Superior temporal gyrus (tissue), 1 donor: ENCODE data around the gene KRTAP10-5.
"Not testable (repeated sequence)": the region's sequence is repeated elsewhere in the genome, so short reads cannot be mapped to it uniquely, and the experiment has no call there.

Source experiments
- DNase-seq: peaks from one replicate; pipeline ENCODE4 v3.0.0-alpha.2; 2016; ENCODE audit errors: extremely low spot score

KRTAP10-5 gene

DNA sequence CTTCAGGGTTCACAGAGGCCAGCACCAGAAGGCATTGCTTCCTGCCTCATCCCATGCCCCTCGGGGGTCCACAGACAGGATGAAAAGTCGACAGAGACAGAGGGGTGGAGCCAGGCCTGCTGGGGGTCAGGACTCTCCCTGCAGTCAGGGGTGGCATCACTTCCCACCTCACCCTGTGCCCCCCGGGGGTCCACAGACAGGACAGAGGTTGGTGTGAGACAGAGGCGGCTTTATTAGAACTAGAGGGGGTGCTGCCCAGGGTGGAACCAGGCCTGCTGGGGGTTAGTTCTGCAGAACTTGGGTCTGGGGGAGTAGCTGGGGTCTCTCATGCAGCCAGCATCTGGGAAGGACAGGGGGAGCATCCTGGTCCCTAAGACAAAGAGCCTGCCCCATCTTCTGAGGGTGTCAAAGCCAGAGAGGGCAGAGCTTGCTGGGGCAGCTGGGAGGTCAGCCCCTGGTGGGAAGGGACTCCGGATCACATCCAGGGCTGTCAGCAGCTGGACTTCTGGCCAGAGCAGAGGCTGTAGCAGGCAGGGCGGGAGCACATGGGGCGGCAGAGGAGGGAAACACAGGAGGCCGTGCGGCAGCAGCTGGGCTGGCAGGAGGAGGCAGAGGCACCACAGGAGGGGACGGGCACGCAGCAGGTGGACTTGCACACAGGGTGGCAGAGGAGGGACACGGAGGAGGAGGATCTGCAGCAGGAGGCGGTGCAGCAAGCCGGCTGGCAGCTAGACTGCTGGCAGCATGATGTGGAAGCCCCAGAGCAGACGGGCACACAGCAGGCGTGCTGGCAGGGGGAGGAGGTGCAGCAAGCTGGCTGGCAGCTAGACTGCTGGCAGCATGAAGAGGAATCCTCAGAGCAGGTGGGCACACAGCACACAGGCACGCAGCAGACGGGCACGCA is 10.7 kb upstream of the KRTAP10-5 start:
- DNase-seq: not testable (repeated sequence)

DNA sequence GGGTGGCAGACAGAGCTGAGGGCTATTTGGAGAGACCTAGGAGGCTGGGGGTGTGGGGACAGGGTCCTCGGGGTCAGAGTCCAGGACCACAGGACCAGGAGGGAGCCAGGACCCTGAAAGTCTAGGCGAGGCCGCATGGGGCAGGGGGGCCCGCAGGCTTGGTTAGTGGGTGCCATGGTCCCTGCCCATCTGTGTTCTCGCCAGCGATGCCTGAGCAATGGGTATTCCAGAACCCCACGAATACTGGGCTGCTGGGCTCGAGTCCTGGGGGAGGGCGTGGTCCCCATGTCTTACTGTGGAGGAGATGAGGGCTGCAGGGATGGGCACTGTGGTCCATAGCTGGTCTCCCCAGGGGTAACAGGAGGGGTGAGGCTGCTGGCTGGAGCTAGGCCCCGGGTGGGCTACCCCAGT is 9.9 kb upstream of the KRTAP10-5 start:
- no peak for DNase-seq

DNA sequence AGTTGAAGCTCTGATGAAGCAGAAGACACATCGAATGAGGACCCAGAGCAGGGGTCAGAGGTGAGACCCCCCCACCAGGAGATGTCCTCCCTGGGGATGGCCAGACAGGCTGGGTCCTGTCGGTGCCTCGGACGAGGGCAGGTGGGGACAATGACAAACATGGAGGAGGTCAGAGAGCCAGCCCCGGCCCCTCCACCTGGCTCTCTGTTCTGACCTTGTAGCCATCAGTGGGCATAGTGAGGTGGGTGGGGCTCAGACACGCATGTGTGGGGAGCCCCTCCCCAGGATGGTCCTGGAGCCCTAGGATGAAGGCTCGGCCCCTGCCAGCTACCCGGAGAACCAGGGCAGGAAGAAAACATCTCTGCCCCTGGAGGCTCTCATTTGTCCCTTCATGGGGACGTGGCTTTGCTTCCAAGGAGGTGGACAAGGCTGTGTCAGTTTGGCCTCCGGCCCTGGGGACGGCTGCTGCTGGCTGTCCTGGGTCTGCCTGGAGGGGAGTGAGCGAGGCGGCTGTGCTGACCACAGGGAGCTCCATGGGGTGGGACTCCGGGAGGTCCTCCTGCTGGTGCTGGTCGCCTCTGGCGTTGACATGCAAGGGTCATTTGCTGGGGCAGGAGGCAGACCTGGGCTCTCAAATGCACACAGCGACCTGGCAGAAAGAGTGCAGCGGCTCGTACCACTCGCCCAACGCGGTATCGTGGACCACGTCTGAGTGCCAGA is 9.3 kb upstream of the KRTAP10-5 start:
- DNase-seq: no peak

DNA sequence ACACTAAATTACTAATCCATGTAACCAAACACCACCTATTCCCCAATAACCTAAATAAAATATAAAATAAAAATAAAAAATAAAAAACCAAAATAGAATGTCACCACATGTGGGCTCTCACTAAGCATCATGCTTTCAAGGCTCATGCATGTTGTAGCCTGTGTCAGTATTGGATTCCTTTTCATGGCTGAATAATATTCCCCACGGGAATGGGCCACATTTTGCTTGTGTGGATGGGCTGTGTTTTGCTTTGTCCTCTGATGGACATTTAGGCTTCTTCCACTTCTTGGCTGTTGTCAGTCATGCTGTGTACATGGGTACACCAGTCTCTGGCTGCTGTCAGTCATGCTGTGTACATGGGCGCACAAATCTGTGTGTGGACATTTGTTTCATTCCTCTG is 8.7 kb upstream of the KRTAP10-5 start:
- DNase-seq: no peak

- no peak for DNase-seq
These were observed 5.5 kb upstream of the KRTAP10-5 start for GRCh38 chr21:44585892-44586291.

- DNase-seq: no peak
These were observed 3.4 kb upstream of the KRTAP10-5 start for GRCh38 chr21:44583800-44584147.

- DNase-seq: no peak
These were observed 2.8 kb upstream of the KRTAP10-5 start for GRCh38 chr21:44583089-44583799.

GRCh38 chr21:44582055-44582454 is 1.7 kb upstream of the KRTAP10-5 start:
- DNase-seq: no peak

- DNase-seq: no peak
These were observed 754 bp upstream of the KRTAP10-5 start for GRCh38 chr21:44581158-44581557.

GRCh38 chr21:44579833-44580144 is 615 bp downstream of the KRTAP10-5 start:
- DNase-seq: no peak

DNA sequence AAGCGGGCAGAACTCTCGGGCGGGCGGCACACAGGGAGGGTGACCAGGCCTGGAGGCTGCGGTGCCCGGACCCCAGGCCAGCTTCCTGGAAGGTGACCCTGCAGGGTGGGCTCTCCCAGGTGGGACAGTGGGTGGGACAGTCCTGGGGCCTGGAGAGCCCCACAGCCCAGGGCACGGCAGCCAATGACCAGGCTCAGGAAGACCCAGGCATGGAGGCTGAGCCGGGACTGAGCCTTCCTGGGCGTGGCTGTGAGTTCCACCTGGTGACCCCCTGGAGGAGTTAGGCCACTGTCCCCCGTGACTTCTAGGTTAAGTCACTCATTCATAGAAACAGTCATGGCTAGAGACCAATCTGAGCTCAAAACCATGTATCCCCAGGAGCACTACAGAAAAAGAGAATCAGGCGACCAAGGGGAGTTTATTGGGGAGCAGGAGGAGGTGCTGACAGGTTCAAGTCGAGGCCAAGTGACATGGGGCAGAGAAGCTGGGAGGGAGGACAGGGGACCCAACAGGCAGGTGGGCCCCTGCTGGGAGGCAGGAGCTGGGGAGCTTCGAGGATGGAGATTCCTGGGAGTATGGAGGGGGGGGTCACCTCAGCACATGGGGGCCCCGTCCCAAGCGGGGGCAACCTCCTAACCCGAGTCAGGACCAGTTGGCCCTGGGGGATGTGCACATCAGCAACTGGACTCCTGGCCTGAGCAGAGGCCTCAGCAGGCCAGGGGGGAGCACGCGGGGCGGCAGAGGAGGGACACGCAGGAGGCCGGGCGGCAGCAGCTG is 1.2 kb downstream of the KRTAP10-5 start:
- DNase-seq: no peak

GRCh38 chr21:44578371-44579055 is 1.9 kb downstream of the KRTAP10-5 start:
- no peak for DNase-seq

GRCh38 chr21:44576025-44576420 is 4.4 kb downstream of the KRTAP10-5 start:
- no peak for DNase-seq

DNA sequence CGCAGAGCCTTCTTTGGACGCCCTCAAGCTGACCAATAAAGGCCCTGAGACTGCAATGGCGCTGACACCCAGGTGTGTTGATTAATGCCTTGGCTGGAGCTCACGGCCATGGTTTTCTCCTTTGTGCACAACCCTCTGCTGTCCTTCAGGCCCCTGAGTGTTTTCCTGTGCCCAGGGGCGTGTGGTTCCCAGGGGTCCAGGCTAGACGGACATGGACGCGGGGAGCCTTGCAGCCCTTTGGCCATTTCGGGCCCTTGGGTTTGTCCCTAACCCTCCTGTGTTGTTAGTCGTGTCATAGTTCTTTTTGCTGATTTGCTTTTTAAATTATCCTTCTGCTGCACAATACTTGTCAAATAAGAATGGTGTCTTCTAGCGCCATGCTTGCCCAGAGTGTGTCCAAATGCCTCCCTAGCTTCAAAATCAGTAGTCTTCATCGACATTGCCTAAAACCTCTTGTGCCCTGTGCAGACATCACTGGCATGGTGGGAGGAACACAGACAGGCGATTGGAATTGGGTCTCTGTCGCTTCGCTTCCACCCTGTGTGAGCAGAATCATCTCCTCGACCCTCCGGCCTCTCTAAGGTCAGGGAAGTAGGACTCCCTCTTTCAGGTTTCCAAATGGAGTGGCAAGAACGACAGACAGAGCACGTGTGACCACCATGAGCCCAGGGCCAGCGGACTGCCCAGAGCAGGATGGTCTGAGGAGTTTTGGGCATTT is 4.9 kb downstream of the KRTAP10-5 start:
- no peak for DNase-seq

GRCh38 chr21:44574457-44575306 is 5.7 kb downstream of the KRTAP10-5 start:
- no peak for DNase-seq

GRCh38 chr21:44573630-44574456 is 6.6 kb downstream of the KRTAP10-5 start, which contains the start of gene KRTAP10-4:
KRTAP10-4 (plus strand) TSS chr21:44573729; CDS start chr21:44573759, 30 bp downstream.
- not testable (repeated sequence) for DNase-seq

DNA sequence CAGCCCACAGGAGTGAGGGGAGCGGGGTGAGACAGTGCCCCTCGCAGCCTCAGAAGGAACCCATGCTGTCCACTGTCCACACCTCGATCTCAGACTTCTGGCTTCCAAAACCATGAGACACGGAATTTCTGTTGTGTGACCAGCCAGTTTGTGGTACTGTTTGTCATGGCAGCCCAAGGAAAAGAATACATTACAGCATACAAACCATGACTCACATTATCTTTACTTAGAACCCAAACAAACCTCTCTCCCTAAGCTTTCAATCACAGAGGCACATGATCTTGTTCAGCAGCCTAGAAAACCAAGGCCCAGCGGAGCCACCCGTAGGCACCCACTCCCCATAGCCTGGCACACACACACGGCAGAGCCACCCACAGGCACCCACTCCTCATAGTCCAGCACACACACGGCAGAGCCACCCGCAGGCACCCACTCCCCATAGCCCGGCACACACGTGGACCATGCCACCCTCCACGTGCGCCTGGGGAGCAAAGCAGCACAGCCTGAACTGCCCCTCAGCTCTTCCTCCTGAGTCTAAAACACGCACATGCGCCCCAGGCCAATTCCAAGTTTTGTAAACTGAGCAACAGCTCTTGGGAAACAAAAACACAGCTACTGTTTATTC is 7.3 kb downstream of the KRTAP10-5 start:
- DNase-seq: peak; percentile 10
